Measurements from ENCODE around the gene WFDC2.

WFDC2 gene

DNA sequence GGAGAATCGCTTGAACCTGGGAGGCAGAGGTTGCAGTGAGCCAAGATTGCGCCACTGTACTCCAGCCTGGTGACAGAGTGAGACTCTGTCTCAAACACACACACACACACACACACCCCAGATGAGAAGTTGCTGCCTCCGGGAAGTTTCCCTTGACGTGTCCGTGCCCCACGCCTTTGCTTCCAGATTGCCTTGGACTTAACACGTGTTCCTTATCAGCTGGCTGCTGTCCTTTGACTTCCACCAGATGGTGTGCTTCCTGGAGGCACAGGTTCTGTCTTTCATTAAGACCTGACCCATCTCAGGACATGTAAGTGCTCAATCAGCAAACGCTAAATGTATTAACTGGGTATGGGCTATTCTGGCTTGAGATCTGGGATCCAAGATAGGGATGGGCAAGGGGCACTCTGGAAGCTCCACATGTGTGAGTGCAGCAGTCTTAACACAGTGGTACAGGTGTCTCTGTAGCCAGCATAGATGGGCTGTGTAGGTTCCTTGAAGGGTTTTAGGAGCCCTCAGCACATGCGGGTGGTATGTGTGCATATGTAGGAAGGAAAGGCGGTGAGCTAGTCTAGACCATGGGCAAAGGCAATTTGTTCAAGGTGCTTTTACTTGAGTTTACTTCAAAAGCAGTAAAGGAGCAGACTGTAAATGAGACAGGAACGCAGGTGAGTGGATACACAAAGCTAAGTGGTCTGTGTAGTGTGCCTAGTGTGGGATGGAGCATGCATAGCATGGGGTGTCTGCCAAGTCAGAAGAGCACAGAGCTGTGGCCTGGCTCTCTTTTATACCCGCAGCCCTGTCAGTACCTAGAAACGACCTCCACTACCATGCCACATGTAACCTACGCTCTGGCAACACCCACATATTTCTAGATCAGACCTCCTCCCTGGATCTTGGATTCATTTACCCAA is 42.1 kb upstream of the WFDC2 start:
- TF ChIP-seq, protein P1, sequence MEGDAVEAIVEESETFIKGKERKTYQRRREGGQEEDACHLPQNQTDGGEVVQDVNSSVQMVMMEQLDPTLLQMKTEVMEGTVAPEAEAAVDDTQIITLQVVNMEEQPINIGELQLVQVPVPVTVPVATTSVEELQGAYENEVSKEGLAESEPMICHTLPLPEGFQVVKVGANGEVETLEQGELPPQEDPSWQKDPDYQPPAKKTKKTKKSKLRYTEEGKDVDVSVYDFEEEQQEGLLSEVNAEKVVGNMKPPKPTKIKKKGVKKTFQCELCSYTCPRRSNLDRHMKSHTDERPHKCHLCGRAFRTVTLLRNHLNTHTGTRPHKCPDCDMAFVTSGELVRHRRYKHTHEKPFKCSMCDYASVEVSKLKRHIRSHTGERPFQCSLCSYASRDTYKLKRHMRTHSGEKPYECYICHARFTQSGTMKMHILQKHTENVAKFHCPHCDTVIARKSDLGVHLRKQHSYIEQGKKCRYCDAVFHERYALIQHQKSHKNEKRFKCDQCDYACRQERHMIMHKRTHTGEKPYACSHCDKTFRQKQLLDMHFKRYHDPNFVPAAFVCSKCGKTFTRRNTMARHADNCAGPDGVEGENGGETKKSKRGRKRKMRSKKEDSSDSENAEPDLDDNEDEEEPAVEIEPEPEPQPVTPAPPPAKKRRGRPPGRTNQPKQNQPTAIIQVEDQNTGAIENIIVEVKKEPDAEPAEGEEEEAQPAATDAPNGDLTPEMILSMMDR (IDR thresholded peaks at IDR 0.05; ENCODE audit: insufficient read depth, low read length, poor library complexity, severe bottlenecking), result no peak
- Histone ChIP-seq H3K27me3 (replicated peaks; ENCODE audit: control insufficient read depth, insufficient read depth, low read length) (no peaks in the 10 kb centered on the region), H3K36me3 (ENCODE audit: control insufficient read depth, insufficient read depth, low read length) (peaks cover 15% of the 10 kb centered on the region), H3K4me3 (replicated peaks; ENCODE audit: low read depth, low read length) (no peak overlapping the region)
- no peak for DNase-seq (ENCODE audit: extremely low read depth, insufficient read length)

DNA sequence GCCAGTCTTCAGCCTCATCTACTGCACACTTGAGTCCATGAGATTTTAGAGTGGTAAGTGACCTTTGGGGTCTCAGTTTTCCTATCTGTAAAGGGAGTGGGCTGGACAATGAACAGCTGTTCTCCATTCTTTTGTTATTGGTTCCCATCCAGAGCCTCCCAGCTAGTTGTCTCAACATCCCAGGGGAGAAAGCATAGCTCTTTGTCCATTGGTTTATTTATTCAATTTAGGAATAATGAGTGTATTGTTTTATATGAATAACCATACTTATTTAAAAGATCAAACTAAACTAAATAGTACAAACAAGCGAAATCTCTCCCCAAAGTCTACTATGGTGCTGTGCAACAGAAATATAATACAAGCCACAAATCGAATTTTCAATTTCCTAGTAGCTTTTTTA is 39.9 kb upstream of the WFDC2 start:
- Histone ChIP-seq H3K4me3 (replicated peaks; ENCODE audit: low read depth, low read length) (no peak overlapping the region), H3K27me3 (replicated peaks; ENCODE audit: control insufficient read depth, insufficient read depth, low read length) (no peaks in the 10 kb centered on the region), H3K36me3 (ENCODE audit: control insufficient read depth, insufficient read depth, low read length) (peaks cover 8% of the 10 kb centered on the region)
- no peak for DNase-seq (ENCODE audit: extremely low read depth, insufficient read length)
- TF ChIP-seq, protein P1 (IDR thresholded peaks at IDR 0.05; ENCODE audit: insufficient read depth, low read length, poor library complexity, severe bottlenecking), result no peak

DNA sequence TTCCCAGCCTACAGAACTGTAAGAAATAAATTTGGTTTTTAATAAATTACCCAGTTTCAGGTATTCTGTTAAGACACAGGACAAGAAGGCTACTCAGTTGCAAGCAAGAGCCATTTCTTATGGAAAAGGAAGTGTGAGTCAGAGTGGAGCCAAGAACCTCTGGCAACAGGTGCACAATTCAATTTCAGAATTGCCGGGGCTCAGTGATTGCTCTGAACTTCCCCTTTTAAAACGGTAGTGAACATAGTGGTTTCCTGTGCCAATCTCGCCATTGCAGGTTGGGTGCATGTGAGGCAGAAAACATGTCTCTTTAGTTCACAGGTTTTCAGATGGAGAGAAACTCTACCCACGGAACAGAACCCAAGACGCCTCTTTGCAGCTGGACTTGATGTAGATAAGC is 37.3 kb upstream of the WFDC2 start:
- TF ChIP-seq, protein P1 (IDR thresholded peaks at IDR 0.05; ENCODE audit: insufficient read depth, low read length, poor library complexity, severe bottlenecking), result no peak
- DNase-seq (ENCODE audit: extremely low read depth, insufficient read length), result peak; percentile 77
- Histone ChIP-seq H3K27me3 (replicated peaks; ENCODE audit: control insufficient read depth, insufficient read depth, low read length) (no peaks in the 10 kb centered on the region), H3K36me3 (ENCODE audit: control insufficient read depth, insufficient read depth, low read length) (no peaks in the 10 kb centered on the region; the same call in 1 of the 2 replicates), H3K4me3 (replicated peaks; ENCODE audit: low read depth, low read length) (no peak overlapping the region)

DNA sequence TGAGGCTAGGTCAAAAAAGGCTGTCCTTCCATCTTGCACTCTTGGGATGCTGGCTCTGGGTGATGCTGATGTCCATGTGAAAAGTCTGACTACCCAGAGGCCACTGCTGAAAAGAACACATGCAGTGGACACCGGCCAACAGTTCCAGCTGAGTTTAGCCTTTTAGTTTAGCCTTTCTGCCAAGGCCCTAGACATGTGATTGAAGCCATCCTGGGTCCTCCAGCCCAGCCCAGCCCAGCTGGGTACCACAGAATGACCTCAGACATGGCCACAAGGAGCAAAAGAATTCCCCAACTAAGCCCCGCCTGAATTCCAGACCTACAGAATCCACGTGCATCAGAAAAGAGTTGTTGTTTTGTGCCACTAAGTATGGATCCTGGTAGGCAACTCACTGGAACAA is 36.2 kb upstream of the WFDC2 start:
- Histone ChIP-seq H3K36me3 (ENCODE audit: control insufficient read depth, insufficient read depth, low read length) (no peaks in the 10 kb centered on the region; the same call in 1 of the 2 replicates), H3K27me3 (replicated peaks; ENCODE audit: control insufficient read depth, insufficient read depth, low read length) (no peaks in the 10 kb centered on the region), H3K4me3 (replicated peaks; ENCODE audit: low read depth, low read length) (no peak overlapping the region)
- TF ChIP-seq, protein P1 (IDR thresholded peaks at IDR 0.05; ENCODE audit: insufficient read depth, low read length, poor library complexity, severe bottlenecking), result no peak
- no peak for DNase-seq (ENCODE audit: extremely low read depth, insufficient read length)

GRCh38 chr20:45433976-45434375 is 35.6 kb upstream of the WFDC2 start:
- Histone ChIP-seq H3K4me3 (replicated peaks; ENCODE audit: low read depth, low read length) (no peak overlapping the region), H3K36me3 (ENCODE audit: control insufficient read depth, insufficient read depth, low read length) (no peaks in the 10 kb centered on the region; the same call in 1 of the 2 replicates), H3K27me3 (replicated peaks; ENCODE audit: control insufficient read depth, insufficient read depth, low read length) (no peaks in the 10 kb centered on the region)
- TF ChIP-seq, protein P1 (IDR thresholded peaks at IDR 0.05; ENCODE audit: insufficient read depth, low read length, poor library complexity, severe bottlenecking), result no peak
- DNase-seq (ENCODE audit: extremely low read depth, insufficient read length), result no peak
